CD8-positive, alpha-beta memory T cell (primary cell): Measurements from ENCODE around the gene BRWD1. TPM values are rescaled to one million over a fixed set of nuclear protein-coding genes. Genes with fewer than 3 reads are reported as not detected.
"Not testable (repeated sequence)": the region's sequence is repeated elsewhere in the genome, so short reads cannot be mapped to it uniquely, and the experiment has no call there.

Experiments used
- CTCF ChIA-PET: fragments of 350-600 bp; sonication (Branson Sonifier 250); formaldehyde crosslinking; loops from one replicate; lab custom pipeline; 2021; ENCODE audit warnings: antibody characterized with exemption; lab: Charles Lee
- POLR2A ChIA-PET: fragments of 350-600 bp; sonication (Branson Sonifier 250); formaldehyde crosslinking; loops from one replicate; lab custom pipeline; 2021; ENCODE audit warnings: antibody characterized with exemption; lab: Charles Lee
- DNase-seq, 5 donors: peaks; one replicate each; pipeline versions ENCODE4 v3.0.0 to v3.0.0-alpha.2; 2020 to 2022; ENCODE audit warnings: mixed read lengths in 1 of 5
- H3K27ac ChIP-seq: one replicate; pipeline ENCODE4 v1.7.0; 2013; ENCODE audit warnings: low read depth, mild to moderate bottlenecking, low read length, moderate library complexity
- H3K27me3 ChIP-seq: 2 replicates; pipeline ENCODE4 v1.7.0; 2013; ENCODE audit warnings: low read length, mild to moderate bottlenecking; ENCODE audit not compliant: insufficient read depth, poor library complexity, severe bottlenecking
- H3K36me3 ChIP-seq: 2 replicates; pipeline ENCODE4 v1.7.0; 2013; ENCODE audit warnings: mild to moderate bottlenecking, low read length, moderate library complexity; ENCODE audit not compliant: insufficient read depth
- H3K4me1 ChIP-seq: 2 replicates; pipeline ENCODE4 v1.7.0; 2013; ENCODE audit warnings: mild to moderate bottlenecking, low read length, moderate library complexity; ENCODE audit not compliant: insufficient read depth
- H3K4me3 ChIP-seq: 2 replicates; pipeline ENCODE4 v1.7.0; 2013; ENCODE audit warnings: mild to moderate bottlenecking, low read length
- H3K9me3 ChIP-seq: 2 replicates; pipeline ENCODE4 v1.7.0; 2013; ENCODE audit warnings: mild to moderate bottlenecking, low read length
- H3K27ac Mint-ChIP-seq, 8 donors: one replicate each; pipeline ENCODE4 v1.8.0; 2020 to 2021; ENCODE audit warnings: mixed read lengths in 8 of 8, mild to moderate bottlenecking in 6 of 8, inconsistent platforms in 3 of 8, moderate library complexity in 3 of 8
- H3K27me3 Mint-ChIP-seq, 2 donors: one replicate each; pipeline ENCODE4 v1.8.0; 2020 to 2021; ENCODE audit warnings: mixed read lengths in 2 of 2, mild to moderate bottlenecking in 1 of 2, moderate library complexity in 1 of 2
- H3K36me3 Mint-ChIP-seq, 3 donors: one replicate each; pipeline ENCODE4 v1.8.0; 2020 to 2021; ENCODE audit warnings: mixed read lengths in 3 of 3, inconsistent platforms in 1 of 3, mild to moderate bottlenecking in 1 of 3
- H3K4me1 Mint-ChIP-seq, 3 donors: one replicate each; pipeline ENCODE4 v1.8.0; 2020 to 2021; ENCODE audit warnings: mixed read lengths in 3 of 3, inconsistent platforms in 1 of 3, mild to moderate bottlenecking in 1 of 3
- H3K4me3 Mint-ChIP-seq, 7 donors: one replicate each; pipeline ENCODE4 v1.8.0; 2020 to 2021; ENCODE audit warnings: mixed read lengths in 7 of 7, mild to moderate bottlenecking in 6 of 7, moderate library complexity in 4 of 7, inconsistent platforms in 2 of 7
- H3K9me3 Mint-ChIP-seq, 5 donors: one replicate each; pipeline ENCODE4 v1.8.0; 2020 to 2022; ENCODE audit warnings: mixed read lengths in 5 of 5, mild to moderate bottlenecking in 3 of 5, moderate library complexity in 2 of 5, inconsistent platforms in 1 of 5
- polyA plus RNA-seq: library from polyadenylated mRNA; unstranded; fragments of 300-500 nt; fragmentation: Illumina TruSeq; gene quantifications from one replicate; pipeline ENCODE4 v1.2.3, GENCODE V29; 2021
- total RNA-seq, 2 experiments: library from RNA; stranded (reverse); gene quantifications; one replicate each; pipeline ENCODE4 v1.2.3, GENCODE V29; 2021

Gene BRWD1
- total and polyA plus RNA-seq, 3 experiments from 2014 or later = 23.5 to 37.3 (median 25.8) TPM

DNA sequence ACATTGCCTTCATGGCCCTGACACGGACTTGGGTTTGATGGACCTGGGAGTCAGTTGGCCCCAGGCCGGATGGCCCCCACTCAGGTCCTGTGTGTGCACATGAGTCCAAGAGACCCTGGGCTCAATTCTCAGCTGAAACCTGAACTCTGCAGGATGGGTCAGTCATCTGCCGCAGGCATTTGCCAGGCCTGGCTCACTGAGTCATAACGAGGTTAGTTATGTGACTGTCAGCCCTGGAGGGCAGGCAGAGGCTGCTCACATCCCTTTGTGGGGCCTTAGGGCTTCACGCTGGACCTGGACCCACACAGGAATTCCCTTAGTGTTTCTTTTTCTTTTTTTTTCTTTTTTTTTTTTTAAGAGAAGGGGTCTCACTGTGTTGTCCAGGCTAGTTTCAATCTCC lies 176.7 kb downstream of the BRWD1 start:
- no peak overlapping the region for H3K4me3 Mint-ChIP-seq
- H3K27ac ChIP-seq = no peak overlapping the region
- H3K36me3 ChIP-seq = no peaks in the 10 kb centered on the region
- ChIA-PET CTCF (interaction anchor here (1.9 kb wide), 1 partner anchor 403 kb away, joined by 6 read pairs; no protein-coding TSS in a partner anchor), POLR2A (no interaction called here)
- H3K4me3 ChIP-seq = no peak overlapping the region
- peaks cover 4 to 11% of the 10 kb centered on the region in 2 donors for H3K27me3 Mint-ChIP-seq
- no peak overlapping the region for H3K27ac Mint-ChIP-seq
- H3K36me3 Mint-ChIP-seq = no peaks in the 10 kb centered on the region
- H3K4me1 ChIP-seq = no peaks in the 10 kb centered on the region
- no peaks in the 10 kb centered on the region for H3K9me3 Mint-ChIP-seq
- no peak for DNase-seq
- H3K27me3 ChIP-seq = no peaks in the 10 kb centered on the region
- H3K9me3 ChIP-seq = no peaks in the 10 kb centered on the region
- H3K4me1 Mint-ChIP-seq = no peaks in the 10 kb centered on the region

DNA sequence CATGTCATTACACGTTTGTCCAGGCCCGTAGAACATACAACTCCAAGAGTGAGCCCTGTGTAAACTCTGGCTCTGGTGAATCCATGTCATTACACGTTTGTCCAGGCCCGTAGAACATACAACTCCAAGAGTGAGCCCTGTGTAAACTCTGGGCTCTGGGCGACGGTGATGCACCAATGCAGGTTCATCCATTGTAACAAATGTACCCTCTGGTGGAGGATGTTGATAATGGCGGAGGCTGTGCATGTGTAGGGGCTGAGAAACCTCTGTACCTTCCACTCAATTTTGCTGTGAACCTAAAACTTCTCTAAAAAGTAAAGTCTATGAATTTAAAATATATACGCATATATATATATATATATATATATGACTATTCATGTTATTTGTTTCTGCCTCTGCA lies 177.3 kb downstream of the BRWD1 start:
- DNase-seq, H3K36me3 Mint-ChIP-seq, H3K27ac ChIP-seq, H3K36me3 ChIP-seq, H3K4me3 ChIP-seq, H3K9me3 ChIP-seq, H3K4me1 Mint-ChIP-seq, H3K4me3 Mint-ChIP-seq, H3K9me3 Mint-ChIP-seq, H3K27me3 ChIP-seq, H3K4me1 ChIP-seq, POLR2A ChIA-PET, H3K27ac Mint-ChIP-seq: not testable (repeated sequence)
- H3K27me3 Mint-ChIP-seq = peaks cover 4 to 11% of the 10 kb centered on the region in 2 donors
- CTCF ChIA-PET = interaction anchor here (1.2 kb wide), 1 partner anchor 402 kb away, joined by 3 read pairs; no protein-coding TSS in a partner anchor

DNA sequence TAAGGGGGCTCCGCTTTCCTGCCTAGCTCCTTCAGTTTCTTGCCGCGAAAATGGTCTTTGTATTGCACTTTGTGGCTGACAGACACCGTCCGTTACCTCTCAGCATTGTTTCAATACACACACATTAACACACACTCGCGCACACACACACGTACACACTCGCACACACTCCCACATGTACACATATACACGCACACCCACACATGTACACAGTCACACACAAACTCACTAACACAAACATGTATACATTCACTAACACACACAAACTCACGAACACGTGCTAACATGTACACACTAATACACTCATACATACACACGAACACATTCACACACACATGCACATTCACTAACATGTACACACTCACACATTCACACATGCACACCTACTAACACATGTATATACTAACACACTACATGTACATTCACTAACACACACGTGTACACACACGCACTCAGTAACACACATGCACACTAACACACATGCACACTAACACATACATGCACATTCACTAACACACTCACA lies 179.1 kb downstream of the BRWD1 start:
- Histone ChIP-seq H3K4me3 (no peak overlapping the region), H3K9me3 (no peaks in the 10 kb centered on the region), H3K36me3 (no peaks in the 10 kb centered on the region), H3K4me1 (no peaks in the 10 kb centered on the region), H3K27ac (no peak overlapping the region), H3K27me3 (no peaks in the 10 kb centered on the region)
- ChIA-PET CTCF (interaction anchor here (0.8 kb wide), 1 partner anchor 403 kb away, joined by 4 read pairs; no protein-coding TSS in a partner anchor), POLR2A (no interaction called here)
- no peaks in the 10 kb centered on the region for H3K4me1 Mint-ChIP-seq
- H3K27ac Mint-ChIP-seq = no peak overlapping the region
- H3K36me3 Mint-ChIP-seq = no peaks in the 10 kb centered on the region
- H3K9me3 Mint-ChIP-seq = peaks cover 0 to 2% (median 0%) of the 10 kb centered on the region in 5 donors
- peaks cover 3 to 17% of the 10 kb centered on the region in 2 donors for H3K27me3 Mint-ChIP-seq
- H3K4me3 Mint-ChIP-seq = no peak overlapping the region
- no peak for DNase-seq

Other genes starting within 250 kb of the BRWD1 start
- 100 to 1,000 TPM; 102 to 105 TPM for gene PSMG1, start 130.2 kb downstream of the BRWD1 start, total RNA-seq
- 37.2 TPM for gene PSMG1, start 130.2 kb downstream of the BRWD1 start, polyA plus RNA-seq
- 100 to 1,000 TPM; 420 to 421 TPM for gene HMGN1, start 35.5 kb upstream of the BRWD1 start, total RNA-seq
- 201 TPM for gene HMGN1, start 35.5 kb upstream of the BRWD1 start, polyA plus RNA-seq
- gene LCA5L, start 132.1 kb upstream of the BRWD1 start, total RNA-seq = under 1 TPM; 0.13 to 0.33 TPM
- gene LCA5L, start 132.1 kb upstream of the BRWD1 start, polyA plus RNA-seq = 0.25 TPM
- 1 to 10 TPM; 4.5 to 5.8 TPM for gene SH3BGR, start 138.3 kb upstream of the BRWD1 start, total RNA-seq
- 1.6 TPM for gene SH3BGR, start 138.3 kb upstream of the BRWD1 start, polyA plus RNA-seq